ENCODE data around the gene EYA2.

DNA sequence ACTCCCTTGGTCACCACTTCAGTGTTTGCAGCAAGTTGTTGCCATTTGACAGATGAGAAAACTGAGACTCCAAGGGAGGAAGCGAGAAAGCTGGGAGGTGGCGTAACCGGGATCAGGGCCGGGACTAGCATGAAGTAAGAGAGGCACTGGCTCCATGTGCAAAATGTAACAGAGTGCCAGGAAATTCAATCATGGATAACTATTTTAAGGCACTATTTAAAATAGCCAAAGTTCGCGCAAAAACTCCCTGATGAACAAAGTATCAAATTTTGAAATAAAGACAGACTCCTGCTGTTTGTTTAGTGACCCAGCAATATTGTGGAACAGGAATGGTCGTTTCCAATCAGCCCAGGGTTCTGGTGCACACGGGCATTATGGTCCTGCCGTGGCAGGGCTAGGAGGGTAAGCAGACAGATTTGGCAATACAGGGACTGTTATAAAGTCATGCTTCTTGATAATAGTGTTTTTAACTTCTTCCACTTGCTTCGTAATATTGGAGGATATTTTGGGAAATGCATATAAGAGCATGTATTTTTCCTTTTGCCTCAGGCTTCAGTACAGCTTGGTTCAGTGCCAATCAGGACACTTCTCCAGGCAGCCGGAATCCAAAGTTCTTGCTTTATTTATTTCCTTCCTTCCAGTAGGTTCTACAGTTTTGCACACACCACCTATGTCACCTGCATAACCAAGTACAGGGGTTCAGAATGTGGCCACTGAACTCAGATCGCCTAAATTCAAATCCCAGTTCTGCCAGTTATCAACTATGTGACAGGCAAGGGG, 141.6 kb downstream of the EYA2 start:
- TF ChIP-seq, protein P1, sequence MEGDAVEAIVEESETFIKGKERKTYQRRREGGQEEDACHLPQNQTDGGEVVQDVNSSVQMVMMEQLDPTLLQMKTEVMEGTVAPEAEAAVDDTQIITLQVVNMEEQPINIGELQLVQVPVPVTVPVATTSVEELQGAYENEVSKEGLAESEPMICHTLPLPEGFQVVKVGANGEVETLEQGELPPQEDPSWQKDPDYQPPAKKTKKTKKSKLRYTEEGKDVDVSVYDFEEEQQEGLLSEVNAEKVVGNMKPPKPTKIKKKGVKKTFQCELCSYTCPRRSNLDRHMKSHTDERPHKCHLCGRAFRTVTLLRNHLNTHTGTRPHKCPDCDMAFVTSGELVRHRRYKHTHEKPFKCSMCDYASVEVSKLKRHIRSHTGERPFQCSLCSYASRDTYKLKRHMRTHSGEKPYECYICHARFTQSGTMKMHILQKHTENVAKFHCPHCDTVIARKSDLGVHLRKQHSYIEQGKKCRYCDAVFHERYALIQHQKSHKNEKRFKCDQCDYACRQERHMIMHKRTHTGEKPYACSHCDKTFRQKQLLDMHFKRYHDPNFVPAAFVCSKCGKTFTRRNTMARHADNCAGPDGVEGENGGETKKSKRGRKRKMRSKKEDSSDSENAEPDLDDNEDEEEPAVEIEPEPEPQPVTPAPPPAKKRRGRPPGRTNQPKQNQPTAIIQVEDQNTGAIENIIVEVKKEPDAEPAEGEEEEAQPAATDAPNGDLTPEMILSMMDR (IDR thresholded peaks at IDR 0.05) = no peak
- TF ChIP-seq EZH2 (IDR thresholded peaks at IDR 0.05) = no peak
